ENCODE measurements around the gene NTM.

NTM gene

DNA sequence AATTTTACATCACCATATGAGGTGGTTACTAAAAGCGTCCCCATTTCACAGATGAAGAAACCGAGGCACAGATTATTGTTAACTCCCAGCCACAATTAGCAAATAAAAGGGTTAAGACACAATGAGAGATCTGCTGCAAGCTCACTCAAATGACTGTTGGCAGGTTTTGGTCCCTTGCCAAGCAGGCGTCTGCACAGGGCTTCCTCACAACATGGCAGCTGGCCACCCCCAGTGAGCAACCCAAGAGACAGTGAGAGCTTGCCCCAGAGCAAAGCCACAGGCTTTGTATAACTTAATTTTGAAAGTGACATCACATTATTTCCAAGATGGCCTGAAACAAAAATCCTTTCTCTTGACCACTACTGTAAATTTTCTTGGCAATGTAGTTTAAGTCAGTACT, 217.6 kb downstream of the NTM start:
- no peaks in the 10 kb centered on the region for H3F3A ChIP-seq (ENCODE audit: control insufficient read depth, insufficient read depth)
- H3K9me2 ChIP-seq (replicated peaks; ENCODE audit: control insufficient read depth, low read length): no peaks in the 10 kb centered on the region
- no peak overlapping the region for H3K4me3 ChIP-seq (ENCODE audit: low read length)
- no peak overlapping the region for H3K27ac ChIP-seq (ENCODE audit: low read depth, low read length)
- H3K4me1 ChIP-seq (ENCODE audit: control insufficient read depth, low read length): no peaks in the 10 kb centered on the region
- H3K9me3 ChIP-seq (ENCODE audit: control insufficient read depth, insufficient read depth, low read length): no peaks in the 10 kb centered on the region
- no peaks in the 10 kb centered on the region for H4K20me1 ChIP-seq (ENCODE audit: control insufficient read depth, insufficient read depth, low read depth, low read length)
- no peak for TF ChIP-seq EZH2phosphoT487 (IDR thresholded peaks at IDR 0.05; ENCODE audit: borderline replicate concordance, low read length)
- TF ChIP-seq, protein P1, sequence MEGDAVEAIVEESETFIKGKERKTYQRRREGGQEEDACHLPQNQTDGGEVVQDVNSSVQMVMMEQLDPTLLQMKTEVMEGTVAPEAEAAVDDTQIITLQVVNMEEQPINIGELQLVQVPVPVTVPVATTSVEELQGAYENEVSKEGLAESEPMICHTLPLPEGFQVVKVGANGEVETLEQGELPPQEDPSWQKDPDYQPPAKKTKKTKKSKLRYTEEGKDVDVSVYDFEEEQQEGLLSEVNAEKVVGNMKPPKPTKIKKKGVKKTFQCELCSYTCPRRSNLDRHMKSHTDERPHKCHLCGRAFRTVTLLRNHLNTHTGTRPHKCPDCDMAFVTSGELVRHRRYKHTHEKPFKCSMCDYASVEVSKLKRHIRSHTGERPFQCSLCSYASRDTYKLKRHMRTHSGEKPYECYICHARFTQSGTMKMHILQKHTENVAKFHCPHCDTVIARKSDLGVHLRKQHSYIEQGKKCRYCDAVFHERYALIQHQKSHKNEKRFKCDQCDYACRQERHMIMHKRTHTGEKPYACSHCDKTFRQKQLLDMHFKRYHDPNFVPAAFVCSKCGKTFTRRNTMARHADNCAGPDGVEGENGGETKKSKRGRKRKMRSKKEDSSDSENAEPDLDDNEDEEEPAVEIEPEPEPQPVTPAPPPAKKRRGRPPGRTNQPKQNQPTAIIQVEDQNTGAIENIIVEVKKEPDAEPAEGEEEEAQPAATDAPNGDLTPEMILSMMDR (IDR thresholded peaks at IDR 0.05; ENCODE audit: low read depth, low read length, poor library complexity, severe bottlenecking): no peak
- H3K27me3 ChIP-seq (ENCODE audit: control insufficient read depth, low read length): no peaks in the 10 kb centered on the region
- H3K36me3 ChIP-seq (ENCODE audit: control insufficient read depth, low read length): no peaks in the 10 kb centered on the region
- no peak overlapping the region for H3K4me2 ChIP-seq (ENCODE audit: low read length)
- H3K79me2 ChIP-seq (ENCODE audit: control insufficient read depth, low read length): no peaks in the 10 kb centered on the region

DNA sequence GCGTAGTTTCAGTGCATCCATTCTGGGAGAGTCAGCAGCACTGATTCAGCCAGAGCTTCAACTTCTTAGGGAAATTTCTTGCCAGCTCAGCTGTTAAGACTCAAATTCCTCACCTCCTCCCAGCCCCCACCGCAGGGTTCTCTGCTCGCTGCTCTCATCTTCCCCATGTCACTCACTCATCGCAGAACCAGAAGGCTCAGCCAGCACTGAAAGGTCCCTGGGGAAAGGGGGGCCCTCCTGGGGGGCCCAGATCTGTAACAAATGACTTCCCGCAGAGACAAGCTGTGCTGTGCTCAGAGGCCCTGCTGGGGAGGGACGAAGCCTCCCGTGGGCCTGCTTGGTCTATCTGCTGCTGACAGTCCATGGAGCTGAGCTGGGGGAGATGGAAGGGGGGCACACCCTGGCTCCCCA, 220.6 kb downstream of the NTM start:
- Histone ChIP-seq H3K79me2 (ENCODE audit: control insufficient read depth, low read length) (no peaks in the 10 kb centered on the region), H3K27ac (ENCODE audit: low read depth, low read length) (no peak overlapping the region), H3K27me3 (ENCODE audit: control insufficient read depth, low read length) (0 out of 2 replicates have a peak, but pooled peaks cover 3% of the 10 kb centered on the region), H3K36me3 (ENCODE audit: control insufficient read depth, low read length) (no peaks in the 10 kb centered on the region), H3K9me3 (ENCODE audit: control insufficient read depth, insufficient read depth, low read length) (no peaks in the 10 kb centered on the region), H3K4me1 (ENCODE audit: control insufficient read depth, low read length) (no peaks in the 10 kb centered on the region), H4K20me1 (ENCODE audit: control insufficient read depth, insufficient read depth, low read depth, low read length) (no peaks in the 10 kb centered on the region), H3K4me2 (ENCODE audit: low read length) (no peak overlapping the region), H3F3A (ENCODE audit: control insufficient read depth, insufficient read depth) (no peaks in the 10 kb centered on the region), H3K9me2 (replicated peaks; ENCODE audit: control insufficient read depth, low read length) (no peaks in the 10 kb centered on the region), H3K4me3 (ENCODE audit: low read length) (no peak overlapping the region)
- TF ChIP-seq, protein P1 (IDR thresholded peaks at IDR 0.05; ENCODE audit: low read depth, low read length, poor library complexity, severe bottlenecking): no peak
- TF ChIP-seq EZH2phosphoT487 (IDR thresholded peaks at IDR 0.05; ENCODE audit: borderline replicate concordance, low read length): no peak

DNA sequence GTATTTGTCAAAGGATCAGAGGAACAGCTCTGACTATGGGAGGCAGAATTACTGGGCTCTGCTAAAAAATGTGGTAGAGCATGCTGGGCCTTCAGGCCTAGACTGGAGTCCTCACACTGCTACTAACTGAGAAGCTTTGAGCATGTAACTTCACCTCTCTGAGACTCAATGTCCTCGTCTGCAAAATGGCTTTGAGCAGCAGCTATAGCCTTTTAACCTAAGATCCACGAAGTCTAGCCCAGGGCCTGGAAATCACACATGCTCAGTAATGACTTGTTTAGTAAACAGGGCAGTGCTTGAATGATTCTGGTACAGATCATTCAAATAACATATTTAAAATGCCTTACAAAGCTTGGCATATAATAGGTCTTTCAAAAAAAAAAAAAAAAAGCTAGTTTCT, 221.7 kb downstream of the NTM start:
- no peaks in the 10 kb centered on the region for H4K20me1 ChIP-seq (ENCODE audit: control insufficient read depth, insufficient read depth, low read depth, low read length)
- no peak overlapping the region for H3K4me2 ChIP-seq (ENCODE audit: low read length)
- 0 out of 2 replicates have a peak, but pooled peaks cover 3% of the 10 kb centered on the region for H3K27me3 ChIP-seq (ENCODE audit: control insufficient read depth, low read length)

More for the DNA sequence above, 221.7 kb downstream of the NTM start:
- Histone ChIP-seq H3F3A (ENCODE audit: control insufficient read depth, insufficient read depth) (no peaks in the 10 kb centered on the region), H3K4me1 (ENCODE audit: control insufficient read depth, low read length) (no peaks in the 10 kb centered on the region), H3K9me2 (replicated peaks; ENCODE audit: control insufficient read depth, low read length) (no peaks in the 10 kb centered on the region), H3K36me3 (ENCODE audit: control insufficient read depth, low read length) (no peaks in the 10 kb centered on the region), H3K79me2 (ENCODE audit: control insufficient read depth, low read length) (no peaks in the 10 kb centered on the region), H3K27ac (ENCODE audit: low read depth, low read length) (no peak overlapping the region), H3K4me3 (ENCODE audit: low read length) (no peak overlapping the region), H3K9me3 (ENCODE audit: control insufficient read depth, insufficient read depth, low read length) (no peaks in the 10 kb centered on the region)
- TF ChIP-seq, protein P1 (IDR thresholded peaks at IDR 0.05; ENCODE audit: low read depth, low read length, poor library complexity, severe bottlenecking): no peak
- TF ChIP-seq EZH2phosphoT487 (IDR thresholded peaks at IDR 0.05; ENCODE audit: borderline replicate concordance, low read length): no peak
